ENCODE results near the gene MAD1L1.

DNA sequence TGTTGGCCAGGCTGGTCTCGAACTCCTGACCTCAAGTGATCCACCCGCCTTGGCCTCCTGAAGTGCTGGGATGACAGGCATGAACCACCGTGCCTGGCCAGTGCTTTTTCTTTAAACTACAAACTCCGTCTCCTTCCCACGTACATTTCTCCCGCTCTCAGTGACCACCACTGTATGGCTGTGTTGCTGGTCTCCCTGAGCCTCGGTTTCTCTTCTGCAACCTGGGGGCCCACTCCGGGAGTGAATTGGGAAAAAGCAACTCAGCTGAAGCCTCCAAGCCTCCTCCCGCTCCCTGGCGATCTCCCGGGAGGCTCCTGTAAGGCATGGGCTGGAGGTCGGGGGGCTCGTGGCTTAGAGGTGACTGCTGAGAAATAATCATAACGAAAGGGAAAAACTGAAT lies 426.4 kb downstream of the MAD1L1 start:
- TF ChIP-seq, protein P1, sequence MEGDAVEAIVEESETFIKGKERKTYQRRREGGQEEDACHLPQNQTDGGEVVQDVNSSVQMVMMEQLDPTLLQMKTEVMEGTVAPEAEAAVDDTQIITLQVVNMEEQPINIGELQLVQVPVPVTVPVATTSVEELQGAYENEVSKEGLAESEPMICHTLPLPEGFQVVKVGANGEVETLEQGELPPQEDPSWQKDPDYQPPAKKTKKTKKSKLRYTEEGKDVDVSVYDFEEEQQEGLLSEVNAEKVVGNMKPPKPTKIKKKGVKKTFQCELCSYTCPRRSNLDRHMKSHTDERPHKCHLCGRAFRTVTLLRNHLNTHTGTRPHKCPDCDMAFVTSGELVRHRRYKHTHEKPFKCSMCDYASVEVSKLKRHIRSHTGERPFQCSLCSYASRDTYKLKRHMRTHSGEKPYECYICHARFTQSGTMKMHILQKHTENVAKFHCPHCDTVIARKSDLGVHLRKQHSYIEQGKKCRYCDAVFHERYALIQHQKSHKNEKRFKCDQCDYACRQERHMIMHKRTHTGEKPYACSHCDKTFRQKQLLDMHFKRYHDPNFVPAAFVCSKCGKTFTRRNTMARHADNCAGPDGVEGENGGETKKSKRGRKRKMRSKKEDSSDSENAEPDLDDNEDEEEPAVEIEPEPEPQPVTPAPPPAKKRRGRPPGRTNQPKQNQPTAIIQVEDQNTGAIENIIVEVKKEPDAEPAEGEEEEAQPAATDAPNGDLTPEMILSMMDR (conservative IDR thresholded peaks at IDR 0.05) = no peak
- TF ChIP-seq ZFX (IDR thresholded peaks at IDR 0.05) = no peak

Data from C4-2B (cell line).